ENCODE data around the gene SOS2. TPM values are rescaled to one million over a fixed set of nuclear protein-coding genes. Genes with fewer than 3 reads are reported as not detected.
"Not testable (repeated sequence)": the region's sequence is repeated elsewhere in the genome, so short reads cannot be mapped to it uniquely, and the experiment has no call there.

Gene SOS2
- total and polyA plus RNA-seq, 8 donors: 5.8 to 69.0 (median 27.3) TPM

DNA sequence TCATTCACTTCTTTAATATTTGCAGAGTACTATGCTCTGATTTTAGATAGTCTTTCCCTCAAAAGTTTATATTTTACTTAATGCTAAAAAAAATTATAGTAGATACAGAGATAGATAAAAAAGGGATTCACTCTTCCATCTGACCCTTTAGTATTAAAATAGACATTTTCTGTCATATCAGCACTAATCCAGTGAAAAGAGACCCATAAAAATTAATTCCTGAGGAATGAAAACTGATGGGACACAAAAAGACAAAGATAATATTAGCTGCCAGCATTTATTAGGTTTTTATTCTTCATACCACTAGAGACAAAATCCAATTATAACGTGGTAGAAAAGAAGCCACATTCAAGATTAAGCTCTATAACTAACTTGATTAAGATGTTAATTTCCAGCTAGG, 45.3 kb downstream of the SOS2 start:
- no peak overlapping the region for H3K4me3 ChIP-seq
- intact Hi-C loops (cut with DNase I; ENCODE audit: low total_unique reads): no loop called here
- TF ChIP-seq POLR2AphosphoS5 (IDR thresholded peaks at IDR 0.05): no peak
- TF ChIP-seq, protein P1, sequence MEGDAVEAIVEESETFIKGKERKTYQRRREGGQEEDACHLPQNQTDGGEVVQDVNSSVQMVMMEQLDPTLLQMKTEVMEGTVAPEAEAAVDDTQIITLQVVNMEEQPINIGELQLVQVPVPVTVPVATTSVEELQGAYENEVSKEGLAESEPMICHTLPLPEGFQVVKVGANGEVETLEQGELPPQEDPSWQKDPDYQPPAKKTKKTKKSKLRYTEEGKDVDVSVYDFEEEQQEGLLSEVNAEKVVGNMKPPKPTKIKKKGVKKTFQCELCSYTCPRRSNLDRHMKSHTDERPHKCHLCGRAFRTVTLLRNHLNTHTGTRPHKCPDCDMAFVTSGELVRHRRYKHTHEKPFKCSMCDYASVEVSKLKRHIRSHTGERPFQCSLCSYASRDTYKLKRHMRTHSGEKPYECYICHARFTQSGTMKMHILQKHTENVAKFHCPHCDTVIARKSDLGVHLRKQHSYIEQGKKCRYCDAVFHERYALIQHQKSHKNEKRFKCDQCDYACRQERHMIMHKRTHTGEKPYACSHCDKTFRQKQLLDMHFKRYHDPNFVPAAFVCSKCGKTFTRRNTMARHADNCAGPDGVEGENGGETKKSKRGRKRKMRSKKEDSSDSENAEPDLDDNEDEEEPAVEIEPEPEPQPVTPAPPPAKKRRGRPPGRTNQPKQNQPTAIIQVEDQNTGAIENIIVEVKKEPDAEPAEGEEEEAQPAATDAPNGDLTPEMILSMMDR (IDR thresholded peaks at IDR 0.05): no peak
- no peak for TF ChIP-seq EP300 (IDR thresholded peaks at IDR 0.05)
- no peak for TF ChIP-seq POLR2A (IDR thresholded peaks at IDR 0.05)
- DNase-seq: no peak
- H3K9me3 ChIP-seq: no peaks in the 10 kb centered on the region
- H3K36me3 ChIP-seq: peaks cover 9 to 81% (median 75%) of the 10 kb centered on the region in 4 donors
- no peaks in the 10 kb centered on the region for H3K4me1 ChIP-seq
- 78 to 100% (median 91%) methylated on average over 1 of the region's 1 CpG for WGBS, 5 donors
- H3K27me3 ChIP-seq: no peaks in the 10 kb centered on the region
- no peak overlapping the region for H3K27ac ChIP-seq

DNA sequence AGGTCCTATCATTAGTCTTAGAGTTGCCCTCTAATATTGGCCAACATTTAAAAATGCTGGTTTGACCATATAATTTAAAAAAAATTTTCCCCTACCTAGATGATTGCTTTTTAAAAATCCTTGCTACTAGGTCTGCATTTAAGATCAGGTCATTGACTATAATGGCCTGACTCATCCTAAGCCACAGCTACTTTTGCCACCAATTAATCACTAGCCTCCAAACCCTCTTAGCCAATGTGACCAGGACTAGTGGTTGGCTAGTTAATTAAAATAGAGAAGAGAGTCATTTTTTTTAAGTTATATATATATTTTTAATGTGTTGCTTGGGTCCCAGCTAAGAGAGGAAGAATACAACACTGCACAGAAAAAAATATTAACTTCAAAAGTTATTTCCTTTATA, 57.5 kb downstream of the SOS2 start:
- H3K4me3 ChIP-seq: no peak overlapping the region
- no peak overlapping the region for H3K27ac ChIP-seq
- no peaks in the 10 kb centered on the region for H3K9me3 ChIP-seq
- no peaks in the 10 kb centered on the region for H3K27me3 ChIP-seq
- TF ChIP-seq POLR2A (IDR thresholded peaks at IDR 0.05) (no peak), EP300 (IDR thresholded peaks at IDR 0.05) (no peak), POLR2AphosphoS5 (IDR thresholded peaks at IDR 0.05) (no peak)
- TF ChIP-seq, protein P1 (IDR thresholded peaks at IDR 0.05): no peak
- no peaks in the 10 kb centered on the region for H3K4me1 ChIP-seq
- no peak for DNase-seq
- H3K36me3 ChIP-seq: peaks cover 9 to 61% (median 52%) of the 10 kb centered on the region in 4 donors
- intact Hi-C loops (cut with DNase I; ENCODE audit: low total_unique reads): no loop called here

DNA sequence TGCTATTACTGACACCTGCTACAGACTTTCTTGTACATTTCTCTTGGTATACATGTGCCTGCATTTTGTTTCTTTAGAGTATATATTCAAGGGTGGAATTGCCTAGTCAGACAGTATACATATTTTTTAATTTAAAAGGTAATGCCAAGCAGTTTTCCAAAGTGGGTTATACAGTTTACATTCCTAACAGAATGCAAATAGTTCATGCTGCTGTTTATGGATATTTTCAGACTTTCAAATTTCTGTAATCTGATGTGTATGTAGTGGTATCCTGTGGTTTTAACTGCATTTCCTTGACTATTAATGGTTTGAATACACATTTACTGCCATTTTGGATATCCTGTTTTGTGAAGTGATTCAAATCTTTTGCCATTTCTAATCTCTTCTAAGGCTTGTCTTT, 59.5 kb downstream of the SOS2 start:
- H3K4me3 ChIP-seq: no peak overlapping the region
- H3K4me1 ChIP-seq: no peaks in the 10 kb centered on the region
- peaks cover 3 to 48% (median 39%) of the 10 kb centered on the region in 4 donors for H3K36me3 ChIP-seq
- H3K9me3 ChIP-seq: no peaks in the 10 kb centered on the region
- intact Hi-C loops (cut with DNase I; ENCODE audit: low total_unique reads): no loop called here
- H3K27ac ChIP-seq: no peak overlapping the region
- H3K27me3 ChIP-seq: no peaks in the 10 kb centered on the region
- DNase-seq: no peak
- TF ChIP-seq POLR2AphosphoS5 (IDR thresholded peaks at IDR 0.05) (no peak), POLR2A (IDR thresholded peaks at IDR 0.05) (no peak), EP300 (IDR thresholded peaks at IDR 0.05) (no peak)
- TF ChIP-seq, protein P1 (IDR thresholded peaks at IDR 0.05): no peak

DNA sequence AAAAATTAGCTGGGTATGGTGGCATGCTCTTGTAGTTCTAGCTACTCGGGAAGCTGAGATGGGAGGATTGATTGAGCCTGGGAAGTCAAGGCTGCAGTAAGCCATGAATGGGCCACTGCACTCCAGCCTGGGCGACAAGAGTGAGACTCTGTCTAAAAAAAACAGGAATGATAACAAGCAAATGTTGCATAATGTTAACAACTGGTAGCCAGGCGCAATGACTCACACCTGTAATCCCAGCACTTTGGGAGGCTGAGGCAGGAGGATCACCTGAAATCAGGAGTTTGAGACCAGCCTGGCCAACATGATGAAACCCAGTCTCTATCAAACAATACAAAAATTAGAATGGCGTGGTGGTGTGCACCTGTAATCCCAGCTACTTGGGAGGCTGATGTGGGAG, 64.0 kb downstream of the SOS2 start:
- H3K4me1 ChIP-seq; intact Hi-C loops (cut with DNase I; ENCODE audit: low total_unique reads); H3K27ac ChIP-seq; H3K4me3 ChIP-seq; H3K27me3 ChIP-seq; DNase-seq; H3K9me3 ChIP-seq: not testable (repeated sequence)
- peaks cover 0 to 34% (median 26%) of the 10 kb centered on the region in 4 donors for H3K36me3 ChIP-seq
- 89 to 98% (median 95%) methylated on average over 4 of the region's 4 CpGs for WGBS, 5 donors

DNA sequence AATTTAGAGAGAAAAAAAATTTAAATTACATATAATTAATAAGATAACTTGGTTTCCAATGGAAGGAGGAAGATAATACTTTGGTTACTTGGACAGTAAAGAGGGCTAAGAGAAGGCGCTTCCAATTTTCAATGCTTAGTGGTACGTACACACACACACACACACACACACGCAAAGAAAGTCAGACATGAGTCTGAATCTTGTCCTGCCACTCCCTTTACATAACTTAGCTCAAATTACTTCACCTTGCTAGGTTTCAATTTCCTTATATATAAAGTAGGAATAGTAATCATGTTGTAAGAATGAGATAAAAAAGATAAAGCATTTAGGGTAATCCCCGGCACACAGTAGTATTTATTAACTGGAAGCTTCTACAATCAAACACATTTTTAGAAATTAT, 75.3 kb downstream of the SOS2 start:
- no peak for TF ChIP-seq POLR2AphosphoS5 (IDR thresholded peaks at IDR 0.05)
- TF ChIP-seq, protein P1 (IDR thresholded peaks at IDR 0.05): no peak
- TF ChIP-seq POLR2A (IDR thresholded peaks at IDR 0.05): no peak
- TF ChIP-seq EP300 (IDR thresholded peaks at IDR 0.05): no peak
- Histone ChIP-seq H3K9me3 (no peaks in the 10 kb centered on the region), H3K27ac (no peak overlapping the region), H3K4me1 (no peaks in the 10 kb centered on the region), H3K36me3 (peaks cover 18 to 92% (median 72%) of the 10 kb centered on the region in 4 donors), H3K4me3 (no peak overlapping the region), H3K27me3 (no peaks in the 10 kb centered on the region)
- intact Hi-C loops (cut with DNase I; ENCODE audit: low total_unique reads): no loop called here
- WGBS, 5 donors: 75 to 90% (median 81%) methylated on average over 4 of the region's 4 CpGs
- no peak for DNase-seq
